Dermis microvascular lymphatic vessel endothelial cell (primary cell): ENCODE results near the gene USP25. TPM values are rescaled to one million over a fixed set of nuclear protein-coding genes. Genes with fewer than 3 reads are reported as not detected.

Experiments used
- DNase-seq, 2 donors: peaks; one replicate each; pipeline versions ENCODE4 v3.0.0 to v3.0.0-alpha.2; 2010; ENCODE audit warnings: low read depth in 2 of 2
- total RNA-seq: library from RNA; depleted of rRNA; stranded (reverse); fragments of >200 nt; gene quantifications from 2 replicates; pipeline ENCODE4 v1.2.1, GENCODE V29; 2014

The USP25 gene
- total RNA-seq, 1 donor from 2014 or later, result 50.2 TPM

GRCh38 chr21:15850645-15851044, 120.9 kb downstream of the USP25 start:
- DNase-seq, result peak; percentile 17 to 88

GRCh38 chr21:15852146-15852545, 122.4 kb downstream of the USP25 start:
- peak in 1 of 2 donors; percentile 63 for DNase-seq

- DNase-seq, result no peak
Measured at GRCh38 chr21:15853126-15853525, 123.3 kb downstream of the USP25 start.

GRCh38 chr21:15856813-15857212, 127.0 kb downstream of the USP25 start:
- no peak for DNase-seq

GRCh38 chr21:15857740-15858139, 128.0 kb downstream of the USP25 start:
- no peak for DNase-seq

GRCh38 chr21:15860541-15860940, 130.8 kb downstream of the USP25 start:
- DNase-seq, result no peak

GRCh38 chr21:15868940-15869339, 139.2 kb downstream of the USP25 start:
- DNase-seq, result no peak

GRCh38 chr21:15870819-15871218, 141.0 kb downstream of the USP25 start:
- no peak for DNase-seq

- DNase-seq, result no peak
Measured at GRCh38 chr21:15872236-15872635, 142.5 kb downstream of the USP25 start.

- no peak for DNase-seq
Measured at GRCh38 chr21:15874615-15875014, 144.8 kb downstream of the USP25 start.

GRCh38 chr21:15875286-15875685, 145.5 kb downstream of the USP25 start:
- DNase-seq, result peak in 1 of 2 donors; percentile 48

- no peak for DNase-seq
Measured at GRCh38 chr21:15893902-15894301, 164.1 kb downstream of the USP25 start.

- peak; percentile 4 to 23 for DNase-seq
Measured at GRCh38 chr21:15894596-15894995, 164.8 kb downstream of the USP25 start.

- DNase-seq, result no peak
Measured at GRCh38 chr21:15895142-15896106, 165.6 kb downstream of the USP25 start.

GRCh38 chr21:15896501-15896900, 166.7 kb downstream of the USP25 start:
- DNase-seq, result no peak

- DNase-seq, result no peak
Measured at GRCh38 chr21:15904389-15904788, 174.6 kb downstream of the USP25 start.

GRCh38 chr21:15908187-15908586, 178.4 kb downstream of the USP25 start:
- no peak for DNase-seq

GRCh38 chr21:15928196-15928595, 198.4 kb downstream of the USP25 start:
- no peak for DNase-seq

GRCh38 chr21:15928686-15929425, 199.1 kb downstream of the USP25 start:
- DNase-seq, result no peak

- DNase-seq, result no peak
Measured at GRCh38 chr21:15929536-15929935, 199.8 kb downstream of the USP25 start.
